Lower lobe of right lung (tissue), 2 donors: ENCODE results near the gene PLAC8. TPM values are rescaled to one million over a fixed set of nuclear protein-coding genes. Genes with fewer than 3 reads are reported as not detected.
"Not testable (repeated sequence)": the region's sequence is repeated elsewhere in the genome, so short reads cannot be mapped to it uniquely, and the experiment has no call there.

Source experiments
- ATAC-seq, 2 donors: fragments of 200-7000 bp; cut with Tn5 transposase; one replicate each; pipeline ENCODE4 v1.9.1; 2020 to 2022; ENCODE audit warnings: mild to moderate bottlenecking in 2 of 2, moderate library complexity in 2 of 2
- DNase-seq: peaks from one replicate; pipeline ENCODE4 v3.0.0-alpha.2; 2020
- H3K27ac ChIP-seq: fragments of 200-600 bp; one replicate; pipeline ENCODE4 v1.8.0; 2022
- H3K27me3 ChIP-seq: fragments of 200-600 bp; one replicate; pipeline ENCODE4 v1.8.0; 2022; ENCODE audit warnings: low read depth
- H3K36me3 ChIP-seq: fragments of 200-600 bp; one replicate; pipeline ENCODE4 v1.8.0; 2022; ENCODE audit warnings: mild to moderate bottlenecking
- H3K4me1 ChIP-seq: fragments of 200-600 bp; one replicate; pipeline ENCODE4 v1.8.0; 2022
- H3K4me3 ChIP-seq: fragments of 200-600 bp; one replicate; pipeline ENCODE4 v1.8.0; 2022; ENCODE audit warnings: mild to moderate bottlenecking
- H3K9me3 ChIP-seq: fragments of 200-600 bp; one replicate; pipeline ENCODE4 v1.8.0; 2022
- intact Hi-C: fragments of 100-400 bp; cut with DNase I; formaldehyde crosslinking; loops from one replicate; pipeline ENCODE4 v1.11.0; 2022
- total RNA-seq: library from RNA; stranded (reverse); fragmentation: NEBNext Ultra II Directional; extraction: Animal tissue kit (Norgen Biotek cat#: 25700); gene quantifications from one replicate; pipeline ENCODE4 v1.2.1, GENCODE V29; 2021
- TF ChIP-seq, protein P1 (sequence below): fragments of 200-600 bp; IDR thresholded peaks from one replicate; pipeline ENCODE4 v1.8.0; 2022; ENCODE audit warnings: antibody characterized with exemption, mild to moderate bottlenecking
- donor health status: DM: no; HTN: yes; CAD: no; lungs with severe emphysema.

The PLAC8 gene
- total RNA-seq, 1 donor from 2014 or later: 115 TPM

DNA sequence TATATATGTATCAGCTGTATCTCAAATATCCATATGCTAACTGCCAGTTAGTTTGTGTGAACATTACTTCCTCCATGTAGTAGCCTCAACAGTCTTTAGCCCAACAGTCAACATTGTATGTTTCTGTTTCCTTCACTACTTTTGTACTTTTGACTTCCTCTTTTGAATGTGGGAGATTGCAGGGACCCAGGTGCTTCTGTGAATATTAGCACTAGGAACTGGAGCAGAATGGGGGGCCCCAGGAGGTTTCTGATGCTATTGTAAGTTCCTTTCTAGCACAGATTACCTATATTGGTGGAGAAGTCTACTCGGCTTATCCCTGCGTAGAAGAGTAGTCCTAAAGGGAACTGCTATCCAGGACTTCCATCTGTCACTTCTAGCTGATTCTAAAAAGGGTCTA, 2.3 kb downstream of the PLAC8 start:
- Histone ChIP-seq H3K27ac (peak overlapping the region; percentile 67), H3K27me3 (no peaks in the 10 kb centered on the region), H3K9me3 (no peaks in the 10 kb centered on the region), H3K4me3 (peak overlapping the region; percentile 38), H3K36me3 (no peaks in the 10 kb centered on the region), H3K4me1 (peaks cover 10% of the 10 kb centered on the region)
- no peak for DNase-seq
- TF ChIP-seq, protein P1, sequence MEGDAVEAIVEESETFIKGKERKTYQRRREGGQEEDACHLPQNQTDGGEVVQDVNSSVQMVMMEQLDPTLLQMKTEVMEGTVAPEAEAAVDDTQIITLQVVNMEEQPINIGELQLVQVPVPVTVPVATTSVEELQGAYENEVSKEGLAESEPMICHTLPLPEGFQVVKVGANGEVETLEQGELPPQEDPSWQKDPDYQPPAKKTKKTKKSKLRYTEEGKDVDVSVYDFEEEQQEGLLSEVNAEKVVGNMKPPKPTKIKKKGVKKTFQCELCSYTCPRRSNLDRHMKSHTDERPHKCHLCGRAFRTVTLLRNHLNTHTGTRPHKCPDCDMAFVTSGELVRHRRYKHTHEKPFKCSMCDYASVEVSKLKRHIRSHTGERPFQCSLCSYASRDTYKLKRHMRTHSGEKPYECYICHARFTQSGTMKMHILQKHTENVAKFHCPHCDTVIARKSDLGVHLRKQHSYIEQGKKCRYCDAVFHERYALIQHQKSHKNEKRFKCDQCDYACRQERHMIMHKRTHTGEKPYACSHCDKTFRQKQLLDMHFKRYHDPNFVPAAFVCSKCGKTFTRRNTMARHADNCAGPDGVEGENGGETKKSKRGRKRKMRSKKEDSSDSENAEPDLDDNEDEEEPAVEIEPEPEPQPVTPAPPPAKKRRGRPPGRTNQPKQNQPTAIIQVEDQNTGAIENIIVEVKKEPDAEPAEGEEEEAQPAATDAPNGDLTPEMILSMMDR: no peak
- intact Hi-C loops: no loop called here
- no peak for ATAC-seq

DNA sequence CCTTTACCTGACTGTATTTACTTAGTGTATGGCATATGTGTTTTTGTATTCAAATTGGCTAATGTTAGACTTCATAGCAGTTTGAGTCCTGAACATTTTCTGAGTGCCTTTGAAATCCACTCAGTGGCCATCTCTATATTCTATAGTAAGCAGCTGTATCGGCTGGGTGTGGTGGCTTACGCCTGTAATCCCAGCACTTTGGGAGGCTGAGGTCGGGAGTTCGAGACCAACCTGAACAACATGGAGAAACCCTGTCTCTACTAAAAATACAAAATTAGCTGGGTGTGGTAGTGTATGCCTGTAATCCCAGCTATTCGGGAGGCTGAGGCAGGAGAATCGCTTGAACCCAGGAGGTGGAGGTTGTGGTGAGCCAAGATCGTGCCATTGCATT, 2.8 kb downstream of the PLAC8 start:
- H3K9me3 ChIP-seq, ATAC-seq, DNase-seq, intact Hi-C loops, H3K27me3 ChIP-seq, H3K4me1 ChIP-seq, H3K36me3 ChIP-seq: not testable (repeated sequence)
- Histone ChIP-seq H3K4me3 (peak overlapping the region; percentile 38), H3K27ac (peak overlapping the region; percentile 18)

- TF ChIP-seq, protein P1: no peak
- DNase-seq (no peak), ATAC-seq (no peak)
- Histone ChIP-seq H3K36me3 (no peaks in the 10 kb centered on the region), H3K27me3 (no peaks in the 10 kb centered on the region), H3K27ac (peak overlapping the region; percentile 84), H3K4me3 (peak overlapping the region; percentile 65), H3K9me3 (no peaks in the 10 kb centered on the region), H3K4me1 (peaks cover 10% of the 10 kb centered on the region)
- intact Hi-C loops: no loop called here
Observed at GRCh38 chr4:83110970-83111750, 3.4 kb downstream of the PLAC8 start.

DNA sequence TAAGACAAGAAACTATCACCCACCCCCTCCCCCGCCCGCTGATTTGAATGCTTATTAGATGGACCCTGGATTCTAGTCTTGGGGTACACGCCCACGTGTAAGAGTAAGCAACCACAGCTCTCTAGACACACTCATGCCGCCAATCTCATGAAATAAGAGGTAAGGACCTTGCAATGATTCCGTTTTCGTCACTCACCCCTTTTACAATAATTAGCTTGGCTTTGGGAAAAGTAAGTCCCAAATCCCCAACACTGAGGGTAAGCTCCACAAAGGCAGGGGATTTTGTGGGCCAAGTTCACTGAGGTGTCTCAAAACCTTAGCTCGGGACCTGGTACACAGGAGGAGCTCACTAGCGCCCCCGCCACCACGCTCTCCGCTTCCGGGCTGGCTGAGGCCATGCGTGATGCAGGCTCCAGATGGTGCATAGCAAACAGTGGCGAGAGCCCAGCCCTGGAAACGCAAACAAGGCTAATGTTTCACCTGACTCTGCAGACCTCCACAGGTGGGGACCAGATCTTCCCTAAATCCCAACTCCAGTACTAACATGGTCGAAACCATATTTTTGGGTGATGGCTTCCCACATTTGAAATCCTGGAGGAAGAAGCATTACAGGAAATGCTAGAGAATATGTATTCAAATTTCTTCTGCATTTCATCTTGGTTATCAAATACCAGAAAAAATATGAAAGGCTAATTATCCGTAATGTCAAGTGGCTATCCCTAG, 4.1 kb downstream of the PLAC8 start:
- Histone ChIP-seq H3K27me3 (no peaks in the 10 kb centered on the region), H3K36me3 (peaks cover 2% of the 10 kb centered on the region), H3K27ac (peak overlapping the region; percentile 84), H3K9me3 (no peaks in the 10 kb centered on the region), H3K4me1 (peaks cover 10% of the 10 kb centered on the region), H3K4me3 (peak overlapping the region; percentile 65)
- DNase-seq (peak; percentile 93), ATAC-seq (peak; percentile 93 to 94)
- TF ChIP-seq, protein P1: peak; percentile 60
- intact Hi-C loops: no loop called here

GRCh38 chr4:83109480-83110222, 4.9 kb downstream of the PLAC8 start:
- Histone ChIP-seq H3K27ac (peak overlapping the region; percentile 84), H3K4me1 (peaks cover 10% of the 10 kb centered on the region), H3K9me3 (no peaks in the 10 kb centered on the region), H3K36me3 (peaks cover 5% of the 10 kb centered on the region), H3K4me3 (peak overlapping the region; percentile 65), H3K27me3 (no peaks in the 10 kb centered on the region)
- intact Hi-C loops: no loop called here
- ATAC-seq: peak; percentile 84 to 85
- TF ChIP-seq, protein P1: no peak
- DNase-seq: peak; percentile 66
